ENCODE results near the gene TTC23. TPM values are rescaled to one million over a fixed set of nuclear protein-coding genes. Genes with fewer than 3 reads are reported as not detected.

The TTC23 gene
- total RNA-seq, 2 experiments from 2014 or later, result 2.8 to 7.6 TPM

GRCh38 chr15:99250857-99251841 lies 1.8 kb upstream of the TTC23 start, which contains the start of gene LRRC28:
LRRC28 (plus strand) TSS chr15:99251481; CDS start chr15:99255958, 4,477 bp downstream.
- POLR2A ChIA-PET, result interaction anchor here (0.9 to 2.1 kb wide), 6 partner anchors 9 to 482 kb away, joined by 3 to 9 read pairs (median 3); partner anchors contain the start of gene LYSMD4
- TSS peak; percentile 97 for BruUV-seq (replicated peaks)
- no peaks in the 10 kb centered on the region for H3K9me2 ChIP-seq (ENCODE audit: insufficient read depth, low read length)
- intact Hi-C loops (cut with micrococcal nuclease; ENCODE audit: unreplicated experiment), result loop anchor here (1.0 to 5.0 kb wide), 3 partner anchors 316 to 1676 kb away; partner anchors contain the start of genes LYSMD4 and MEF2A
- CTCF ChIA-PET (ENCODE audit: unreplicated experiment), result no interaction called here
- peak within 1 kb of the TSS; percentile 95 for H3K4me2 ChIP-seq (ENCODE audit: low read length)
- peaks cover 4% of the 10 kb centered on the region; the same call in 1 of the 2 replicates for H3K36me3 ChIP-seq (ENCODE audit: insufficient read depth, low read length)
- peak within 1 kb of the TSS; percentile 88 for H3K27ac ChIP-seq (ENCODE audit: low read depth, low read length, poor library complexity, severe bottlenecking)
- peaks cover 26% of the 10 kb centered on the region; the same call in 1 of the 2 replicates for H3K79me2 ChIP-seq (ENCODE audit: insufficient read depth, low read depth, low read length)
- H3K9me3 ChIP-seq (ENCODE audit: low read length), result no peaks in the 10 kb centered on the region
- peaks cover 30% of the 10 kb centered on the region for H3K4me1 ChIP-seq (ENCODE audit: insufficient read depth, low read length, poor library complexity, severe bottlenecking)
- H2AFZ ChIP-seq (ENCODE audit: low read length), result peak within 1 kb of the TSS; percentile 97
- H4K20me1 ChIP-seq (ENCODE audit: insufficient read depth, low read length), result no peaks in the 10 kb centered on the region
- TF ChIP-seq EZH2phosphoT487 (IDR thresholded peaks at IDR 0.05; ENCODE audit: borderline replicate concordance, low read depth, low read length) (no peak), CTCF (conservative IDR thresholded peaks at IDR 0.05; ENCODE audit: low read length) (no peak)
- peak within 1 kb of the TSS; percentile 97 for H3K4me3 ChIP-seq (ENCODE audit: low read depth, low read length, poor library complexity, severe bottlenecking)
- peak; percentile 99 for DNase-seq (ENCODE audit: low spot score)

- intact Hi-C loops (cut with micrococcal nuclease; ENCODE audit: unreplicated experiment), result loop anchor here (5.0 kb wide), 2 partner anchors 317 to 1677 kb away; partner anchors contain the start of gene MEF2A
- Histone ChIP-seq H3K4me3 (ENCODE audit: low read depth, low read length, poor library complexity, severe bottlenecking) (peak overlapping the region; percentile 97), H3K4me2 (ENCODE audit: low read length) (peak overlapping the region; percentile 95), H3K27ac (ENCODE audit: low read depth, low read length, poor library complexity, severe bottlenecking) (peak overlapping the region; percentile 88), H3K9me2 (ENCODE audit: insufficient read depth, low read length) (no peaks in the 10 kb centered on the region), H3K79me2 (ENCODE audit: insufficient read depth, low read depth, low read length) (peaks cover 26% of the 10 kb centered on the region; the same call in 1 of the 2 replicates), H4K20me1 (ENCODE audit: insufficient read depth, low read length) (no peaks in the 10 kb centered on the region), H2AFZ (ENCODE audit: low read length) (peak overlapping the region; percentile 88; the same call in 1 of the 2 replicates), H3K9me3 (ENCODE audit: low read length) (no peaks in the 10 kb centered on the region), H3K4me1 (ENCODE audit: insufficient read depth, low read length, poor library complexity, severe bottlenecking) (peaks cover 30% of the 10 kb centered on the region), H3K36me3 (ENCODE audit: insufficient read depth, low read length) (no peaks in the 10 kb centered on the region)
- POLR2A ChIA-PET, result interaction anchor here (0.6 to 2.1 kb wide), 3 partner anchors 10 to 1885 kb away, joined by 3 to 9 read pairs (median 3); no protein-coding TSS in a partner anchor
- no TSS peak for BruUV-seq (replicated peaks)
- DNase-seq (ENCODE audit: low spot score), result no peak
- CTCF ChIA-PET (ENCODE audit: unreplicated experiment), result no interaction called here
- TF ChIP-seq CTCF (conservative IDR thresholded peaks at IDR 0.05; ENCODE audit: low read length) (no peak), EZH2phosphoT487 (IDR thresholded peaks at IDR 0.05; ENCODE audit: borderline replicate concordance, low read depth, low read length) (no peak)
Measured at GRCh38 chr15:99250494-99250856, 1.1 kb upstream of the TTC23 start.
